Neural cell (in vitro differentiated cells): ENCODE data around the gene P2RX5.

Experiments
- EP300 ChIP-seq: fragments of 450-650 bp; conservative IDR thresholded peaks from 2 replicates; pipeline ENCODE4 v1.6.1; 2014; ENCODE audit warnings: antibody characterized with exemption, mild to moderate bottlenecking, moderate library complexity; ENCODE audit not compliant: poor library complexity, severe bottlenecking
- POLR2AphosphoS5 ChIP-seq: IDR thresholded peaks from 2 replicates; pipeline ENCODE4 v1.6.1; 2012
- RAD21 ChIP-seq: fragments of 450-650 bp; conservative IDR thresholded peaks from 2 replicates; pipeline ENCODE4 v1.6.1; 2014; ENCODE audit warnings: antibody characterized with exemption, mild to moderate bottlenecking, moderate library complexity
- TF ChIP-seq, protein P1 (sequence below): fragments of 450-650 bp; IDR thresholded peaks from 2 replicates; pipeline ENCODE4 v1.5.1; 2014; ENCODE audit warnings: antibody characterized with exemption, mild to moderate bottlenecking, moderate library complexity; ENCODE audit not compliant: poor library complexity, severe bottlenecking

DNA sequence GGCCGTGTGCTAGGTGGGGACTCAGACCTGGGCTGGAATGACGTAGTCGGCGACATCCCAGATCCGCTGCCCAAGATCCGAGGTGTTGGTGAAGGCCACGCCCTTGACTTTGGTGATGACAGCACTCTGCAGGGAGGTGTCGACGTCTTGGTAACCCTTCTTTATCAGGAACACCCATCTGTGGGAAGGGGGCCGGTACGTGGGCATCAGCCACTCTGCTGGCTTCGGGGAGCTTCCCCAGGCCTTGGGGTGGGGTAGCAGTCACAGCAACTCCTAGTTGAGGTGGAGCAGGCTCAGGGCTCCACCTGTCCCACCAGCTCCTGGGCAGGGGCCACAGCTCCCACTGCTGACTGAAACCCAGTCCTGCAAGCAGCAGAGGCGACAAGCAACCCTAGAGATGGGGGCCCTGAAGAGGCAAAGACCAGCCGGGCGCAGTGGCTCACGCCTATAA, 4.3 kb downstream of the P2RX5 start:
- no peak for TF ChIP-seq POLR2AphosphoS5
- no peak for TF ChIP-seq RAD21
- TF ChIP-seq EP300: no peak
- TF ChIP-seq, protein P1, sequence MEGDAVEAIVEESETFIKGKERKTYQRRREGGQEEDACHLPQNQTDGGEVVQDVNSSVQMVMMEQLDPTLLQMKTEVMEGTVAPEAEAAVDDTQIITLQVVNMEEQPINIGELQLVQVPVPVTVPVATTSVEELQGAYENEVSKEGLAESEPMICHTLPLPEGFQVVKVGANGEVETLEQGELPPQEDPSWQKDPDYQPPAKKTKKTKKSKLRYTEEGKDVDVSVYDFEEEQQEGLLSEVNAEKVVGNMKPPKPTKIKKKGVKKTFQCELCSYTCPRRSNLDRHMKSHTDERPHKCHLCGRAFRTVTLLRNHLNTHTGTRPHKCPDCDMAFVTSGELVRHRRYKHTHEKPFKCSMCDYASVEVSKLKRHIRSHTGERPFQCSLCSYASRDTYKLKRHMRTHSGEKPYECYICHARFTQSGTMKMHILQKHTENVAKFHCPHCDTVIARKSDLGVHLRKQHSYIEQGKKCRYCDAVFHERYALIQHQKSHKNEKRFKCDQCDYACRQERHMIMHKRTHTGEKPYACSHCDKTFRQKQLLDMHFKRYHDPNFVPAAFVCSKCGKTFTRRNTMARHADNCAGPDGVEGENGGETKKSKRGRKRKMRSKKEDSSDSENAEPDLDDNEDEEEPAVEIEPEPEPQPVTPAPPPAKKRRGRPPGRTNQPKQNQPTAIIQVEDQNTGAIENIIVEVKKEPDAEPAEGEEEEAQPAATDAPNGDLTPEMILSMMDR: no peak
